GM12874 (cell line): ENCODE measurements around the gene SAMSN1.

Experiments used
- CTCF ChIP-seq: IDR thresholded peaks from 2 replicates; pipeline ENCODE4 v1.5.1; 2011; ENCODE audit warnings: low read depth, mild to moderate bottlenecking, control low read depth, low read length, moderate library complexity; ENCODE audit not compliant: insufficient read depth

The SAMSN1 gene

GRCh38 chr21:14535702-14536101 is 10.4 kb downstream of the SAMSN1 start:
- no peak for TF ChIP-seq CTCF

GRCh38 chr21:14533499-14534428 is 12.4 kb downstream of the SAMSN1 start:
- no peak for TF ChIP-seq CTCF

GRCh38 chr21:14531757-14532316 is 14.3 kb downstream of the SAMSN1 start:
- no peak for TF ChIP-seq CTCF

- no peak for TF ChIP-seq CTCF
Measured at GRCh38 chr21:14530592-14530991, 15.5 kb downstream of the SAMSN1 start.

- TF ChIP-seq CTCF, result no peak
Measured at GRCh38 chr21:14528815-14529214, 17.3 kb downstream of the SAMSN1 start.

GRCh38 chr21:14527696-14528652 is 18.1 kb downstream of the SAMSN1 start:
- no peak for TF ChIP-seq CTCF
